A673 (cell line): ENCODE measurements around the gene TMEM235. TPM values are rescaled to one million over a fixed set of nuclear protein-coding genes. Genes with fewer than 3 reads are reported as not detected.

Experiments
- BruUV-seq: library from RNA; stranded (reverse); fragments of 400-500 nt; replicated peaks from 2 replicates; lab custom pipeline; 2021; lab: Mats Ljungman, UMichigan
- CTCF ChIA-PET: fragments of 300-600 bp; sonication (Branson Sonifier 250); formaldehyde crosslinking; loops from one replicate; lab custom pipeline; 2022; ENCODE audit warnings: antibody characterized with exemption; lab: Charles Lee
- POLR2A ChIA-PET: fragments of 300-600 bp; sonication (Branson Sonifier 250); formaldehyde crosslinking; loops from one replicate; lab custom pipeline; 2022; ENCODE audit warnings: antibody characterized with exemption; ENCODE audit not compliant: low non-redundant PET; lab: Charles Lee
- DNase-seq: peaks from one replicate; pipeline ENCODE4 v3.0.0-alpha.2; 2015; ENCODE audit warnings: low spot score
- H3K27ac ChIP-seq: fragments of 200-600 bp; sonication (generic); 2 replicates; pipeline ENCODE4 v1.5.1; 2016; ENCODE audit warnings: mixed run types, low read depth, mild to moderate bottlenecking, mixed read lengths, antibody characterized with exemption, low read length; ENCODE audit not compliant: poor library complexity, severe bottlenecking
- H3K27me3 ChIP-seq: fragments of 200-600 bp; sonication (generic); replicated peaks from 2 replicates; pipeline ENCODE4 v1.6.1; 2017; ENCODE audit warnings: mixed run types, low read depth, mild to moderate bottlenecking, mixed read lengths, antibody characterized with exemption, low read length; ENCODE audit not compliant: insufficient read depth, poor library complexity
- H3K36me3 ChIP-seq: fragments of 200-600 bp; sonication (generic); 2 replicates; pipeline ENCODE4 v1.6.1; 2016; ENCODE audit warnings: mixed run types, mild to moderate bottlenecking, mixed read lengths, antibody characterized with exemption, low read length; ENCODE audit not compliant: insufficient read depth, poor library complexity, severe bottlenecking
- H3K4me1 ChIP-seq: fragments of 200-600 bp; sonication (generic); 2 replicates; pipeline ENCODE4 v1.6.1; 2017; ENCODE audit warnings: mixed run types, mild to moderate bottlenecking, mixed read lengths, antibody characterized with exemption, low read length; ENCODE audit not compliant: insufficient read depth, poor library complexity, severe bottlenecking
- H3K4me3 ChIP-seq: fragments of 200-600 bp; sonication (generic); 2 replicates; pipeline ENCODE4 v1.5.1; 2016; ENCODE audit warnings: low read depth, mixed run types, mild to moderate bottlenecking, mixed read lengths, low read length; ENCODE audit not compliant: poor library complexity, severe bottlenecking
- H3K9me3 ChIP-seq: fragments of 200-600 bp; sonication (generic); 2 replicates; pipeline ENCODE4 v1.6.1; 2016; ENCODE audit warnings: mixed run types, low read depth, mild to moderate bottlenecking, mixed read lengths, antibody characterized with exemption, low read length; ENCODE audit not compliant: poor library complexity, severe bottlenecking
- EZH2 ChIP-seq: fragments of 200-600 bp; sonication (generic); IDR thresholded peaks from 2 replicates; pipeline ENCODE4 v1.6.1; 2017; ENCODE audit warnings: borderline replicate concordance, low read depth, mild to moderate bottlenecking, mixed read lengths, antibody characterized with exemption, low read length; ENCODE audit not compliant: poor library complexity, severe bottlenecking
- intact Hi-C: fragments of 100-400 bp; cut with micrococcal nuclease; formaldehyde crosslinking; loops from one replicate; pipeline ENCODE4 v1.10.0; 2022; ENCODE audit not compliant: unreplicated experiment
- total RNA-seq: library from RNA; stranded (reverse); gene quantifications from 2 replicates; pipeline ENCODE4 v1.2.3, GENCODE V29; 2021
- TF ChIP-seq, protein P1 (sequence below): fragments of 300-800, 200-600 bp; sonication (generic); conservative IDR thresholded peaks from 2 replicates; pipeline ENCODE4 v1.5.1; 2017; ENCODE audit warnings: low read depth, mild to moderate bottlenecking, antibody characterized with exemption, low read length, moderate library complexity, mixed read lengths

TMEM235 gene
- total RNA-seq, 1 experiment from 2014 or later = not detected

DNA sequence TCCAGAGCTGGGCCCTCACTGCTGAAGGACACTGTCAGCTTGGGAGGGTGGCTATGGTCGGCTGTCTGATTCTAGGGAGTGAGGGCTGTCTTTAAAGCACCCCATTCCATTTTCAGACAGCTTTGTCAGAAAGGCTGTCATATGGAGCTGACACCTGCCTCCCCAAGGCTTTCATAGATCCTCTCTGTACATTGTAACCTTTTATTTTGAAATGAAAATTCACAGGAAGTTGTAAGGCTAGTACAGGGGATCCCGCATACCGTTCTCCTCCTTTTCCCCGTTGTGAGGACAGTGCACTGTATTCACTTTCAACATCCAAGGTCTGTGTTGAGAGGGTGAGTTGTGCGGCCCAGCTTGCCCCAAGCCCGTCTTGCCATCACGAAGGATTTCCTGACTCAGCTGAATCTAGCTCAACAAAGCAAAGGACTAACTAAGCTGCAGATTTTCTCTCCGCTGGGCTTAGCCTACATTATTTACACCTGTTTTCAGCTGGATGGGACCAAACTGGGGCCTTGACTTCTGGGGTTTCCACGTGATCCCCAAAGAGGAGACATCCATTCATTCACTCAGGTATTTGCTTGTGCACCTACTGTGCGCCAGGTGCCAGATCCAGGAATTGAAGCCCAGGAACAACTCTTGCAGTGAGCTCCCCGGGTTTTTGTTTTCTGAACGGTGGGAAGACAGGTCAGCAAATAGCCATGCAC is 5.2 kb upstream of the TMEM235 start:
- H3K27ac ChIP-seq = no peak overlapping the region
- no peak overlapping the region for H3K4me3 ChIP-seq
- H3K36me3 ChIP-seq = peaks cover 39% of the 10 kb centered on the region
- DNase-seq = no peak
- no TSS peak for BruUV-seq
- POLR2A ChIA-PET = interaction anchor here (0.6 kb wide), 1 partner anchor 15 kb away, joined by 3 read pairs; no protein-coding TSS in a partner anchor
- H3K4me1 ChIP-seq = peaks cover 6% of the 10 kb centered on the region
- peaks cover 9% of the 10 kb centered on the region for H3K27me3 ChIP-seq
- CTCF ChIA-PET = no interaction called here
- H3K9me3 ChIP-seq = no peaks in the 10 kb centered on the region
- intact Hi-C loops = no loop called here
- TF ChIP-seq EZH2 = no peak
- TF ChIP-seq, protein P1, sequence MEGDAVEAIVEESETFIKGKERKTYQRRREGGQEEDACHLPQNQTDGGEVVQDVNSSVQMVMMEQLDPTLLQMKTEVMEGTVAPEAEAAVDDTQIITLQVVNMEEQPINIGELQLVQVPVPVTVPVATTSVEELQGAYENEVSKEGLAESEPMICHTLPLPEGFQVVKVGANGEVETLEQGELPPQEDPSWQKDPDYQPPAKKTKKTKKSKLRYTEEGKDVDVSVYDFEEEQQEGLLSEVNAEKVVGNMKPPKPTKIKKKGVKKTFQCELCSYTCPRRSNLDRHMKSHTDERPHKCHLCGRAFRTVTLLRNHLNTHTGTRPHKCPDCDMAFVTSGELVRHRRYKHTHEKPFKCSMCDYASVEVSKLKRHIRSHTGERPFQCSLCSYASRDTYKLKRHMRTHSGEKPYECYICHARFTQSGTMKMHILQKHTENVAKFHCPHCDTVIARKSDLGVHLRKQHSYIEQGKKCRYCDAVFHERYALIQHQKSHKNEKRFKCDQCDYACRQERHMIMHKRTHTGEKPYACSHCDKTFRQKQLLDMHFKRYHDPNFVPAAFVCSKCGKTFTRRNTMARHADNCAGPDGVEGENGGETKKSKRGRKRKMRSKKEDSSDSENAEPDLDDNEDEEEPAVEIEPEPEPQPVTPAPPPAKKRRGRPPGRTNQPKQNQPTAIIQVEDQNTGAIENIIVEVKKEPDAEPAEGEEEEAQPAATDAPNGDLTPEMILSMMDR = no peak

DNA sequence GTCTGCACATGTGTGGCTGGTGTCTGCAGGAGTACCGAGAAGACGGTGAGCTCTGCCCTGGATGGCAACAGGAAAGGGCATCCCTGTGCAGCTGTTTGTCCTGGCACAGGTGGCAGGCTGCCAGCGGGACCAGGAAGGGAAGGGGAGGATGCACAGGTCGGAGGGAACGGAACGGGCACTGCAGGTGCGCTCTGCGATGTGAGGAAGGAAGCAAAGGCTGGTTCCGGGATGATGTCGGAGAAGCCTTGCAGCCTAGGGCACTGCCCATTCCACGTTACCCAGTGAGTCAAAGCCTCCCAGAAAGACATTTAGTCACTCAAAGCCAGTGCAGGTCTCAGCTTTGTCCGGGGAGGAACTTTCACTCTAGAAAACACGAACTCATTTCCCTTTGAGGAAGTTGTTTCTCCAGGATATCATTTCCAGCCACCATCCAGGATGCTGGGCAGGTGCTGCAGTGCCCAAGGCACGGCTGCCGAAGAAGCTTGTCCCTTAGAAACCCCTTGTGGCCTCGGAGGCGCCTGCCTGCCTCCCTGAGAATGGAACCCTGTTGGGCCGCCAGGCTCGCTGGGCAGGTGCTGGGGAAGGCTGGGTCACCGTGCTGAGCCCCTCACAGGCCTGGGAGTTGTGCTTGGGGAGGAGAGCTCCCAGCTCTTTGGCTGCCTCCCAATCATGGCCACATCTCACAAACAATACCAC is 4.5 kb upstream of the TMEM235 start:
- TF ChIP-seq EZH2 = no peak
- TF ChIP-seq, protein P1 = no peak
- Histone ChIP-seq H3K9me3 (no peaks in the 10 kb centered on the region), H3K36me3 (peaks cover 32% of the 10 kb centered on the region), H3K4me1 (peaks cover 6% of the 10 kb centered on the region), H3K27ac (no peak overlapping the region), H3K4me3 (no peak overlapping the region), H3K27me3 (peaks cover 14% of the 10 kb centered on the region)
- POLR2A ChIA-PET = interaction anchor here (0.6 kb wide), 1 partner anchor 15 kb away, joined by 3 read pairs; no protein-coding TSS in a partner anchor
- CTCF ChIA-PET = no interaction called here
- intact Hi-C loops = no loop called here
- no peak for DNase-seq
- no TSS peak for BruUV-seq

- H3K9me3 ChIP-seq = no peaks in the 10 kb centered on the region
- intact Hi-C loops = no loop called here
- TF ChIP-seq, protein P1 = no peak
- TF ChIP-seq EZH2 = no peak
- H3K4me1 ChIP-seq = peaks cover 6% of the 10 kb centered on the region
- no peak for DNase-seq
- POLR2A ChIA-PET = interaction anchor here (0.6 kb wide), 1 partner anchor 1580 kb away, joined by 3 read pairs; no protein-coding TSS in a partner anchor
- peaks cover 29% of the 10 kb centered on the region for H3K36me3 ChIP-seq
- BruUV-seq = no TSS peak
- H3K27ac ChIP-seq = no peak overlapping the region
- CTCF ChIA-PET = no interaction called here
- H3K4me3 ChIP-seq = no peak overlapping the region
- H3K27me3 ChIP-seq = peaks cover 20% of the 10 kb centered on the region
Observed at GRCh38 chr17:78227455-78227916, 3.9 kb upstream of the TMEM235 start.
